HG02588 (cell line): ENCODE results near the gene SRCAP.

Experiments used
- ATAC-seq: cut with Tn5 transposase; IDR thresholded peaks from one replicate; pipeline ENCODE4 v1.9.1; 2021; ENCODE audit warnings: mild to moderate bottlenecking, moderate library complexity; ENCODE audit not compliant: unreplicated experiment

The SRCAP gene

DNA sequence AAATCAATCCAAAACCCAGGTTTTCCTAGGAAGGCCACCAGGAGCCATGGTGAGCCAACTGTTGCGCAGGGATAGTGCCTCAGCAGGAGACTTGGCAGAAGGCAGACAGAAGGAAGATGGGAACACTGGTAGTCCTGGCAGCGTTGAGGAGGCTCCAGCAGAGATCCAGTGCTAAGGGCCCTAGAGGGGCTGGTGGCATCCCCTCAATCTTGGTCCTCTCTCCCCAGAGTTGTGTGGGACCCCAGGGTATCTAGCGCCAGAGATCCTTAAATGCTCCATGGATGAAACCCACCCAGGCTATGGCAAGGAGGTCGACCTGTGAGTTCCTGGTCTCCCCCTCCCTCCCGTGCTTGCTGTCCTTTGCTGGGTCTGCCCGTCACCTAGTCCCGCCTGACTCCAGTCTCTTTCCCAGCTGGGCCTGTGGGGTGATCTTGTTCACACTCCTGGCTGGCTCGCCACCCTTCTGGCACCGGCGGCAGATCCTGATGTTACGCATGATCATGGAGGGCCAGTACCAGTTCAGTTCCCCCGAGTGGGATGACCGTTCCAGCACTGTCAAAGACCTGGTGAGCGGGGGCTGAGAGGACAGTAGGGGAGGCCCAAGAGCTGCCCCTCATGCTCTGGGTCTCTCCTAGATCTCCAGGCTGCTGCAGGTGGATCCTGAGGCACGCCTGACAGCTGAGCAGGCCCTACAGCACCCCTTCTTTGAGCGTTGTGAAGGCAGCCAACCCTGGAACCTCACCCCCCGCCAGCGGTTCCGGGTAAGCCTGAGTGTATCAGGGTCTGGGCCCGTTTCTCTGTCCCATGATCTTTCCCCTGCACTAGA lies 57.2 kb downstream of the SRCAP start:
- ATAC-seq, result no peak

GRCh38 chr16:30756781-30757100 lies 57.8 kb downstream of the SRCAP start:
- ATAC-seq, result no peak

DNA sequence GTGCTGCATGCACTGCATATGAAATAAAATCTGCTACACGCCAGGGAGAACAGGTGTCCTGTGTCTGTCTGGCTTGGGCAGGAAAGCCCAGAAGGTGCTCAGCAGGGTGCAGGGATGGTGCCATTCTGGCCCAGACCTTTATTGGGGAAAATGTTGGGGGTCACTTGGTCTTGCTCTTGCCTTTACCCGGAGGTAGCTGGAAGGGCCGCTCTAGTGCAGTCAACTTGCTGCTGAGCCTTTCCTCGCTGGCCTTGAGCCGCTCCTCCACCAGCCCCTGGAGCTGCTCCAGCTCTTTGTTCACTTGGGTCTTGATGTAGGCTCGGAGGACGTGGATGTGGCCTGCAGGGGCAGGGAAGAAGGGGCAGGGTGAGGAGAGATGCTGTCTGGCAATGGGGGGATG lies 58.3 kb downstream of the SRCAP start:
- ATAC-seq, result no peak

GRCh38 chr16:30758988-30759491 lies 60.1 kb downstream of the SRCAP start:
- no peak for ATAC-seq

DNA sequence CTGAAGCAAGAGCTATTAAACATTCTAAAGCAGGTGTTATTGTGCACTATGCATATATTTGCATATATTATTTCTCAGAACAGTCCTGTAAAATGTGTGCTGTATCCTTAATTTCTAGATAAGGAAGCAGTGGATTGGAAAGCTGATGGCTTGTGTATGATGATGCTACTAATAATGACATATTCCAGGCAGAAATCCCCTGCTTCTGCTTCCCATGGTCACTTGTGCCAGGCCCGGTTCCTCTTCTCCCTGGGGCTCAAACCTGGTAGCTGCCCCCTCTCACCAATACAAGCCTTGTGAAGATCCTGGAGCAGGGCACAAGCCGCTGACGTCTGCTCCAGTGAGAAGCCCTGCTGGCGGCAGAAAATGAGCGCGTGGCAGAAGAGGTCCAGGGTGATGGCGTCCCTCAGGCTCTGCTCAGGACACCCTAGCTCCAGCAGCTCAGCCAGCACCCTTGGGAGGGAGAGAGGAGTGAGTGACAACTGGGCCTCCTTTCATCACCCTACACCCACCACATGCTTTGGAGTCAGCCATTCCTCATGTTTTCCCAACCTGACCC lies 61.1 kb downstream of the SRCAP start:
- ATAC-seq, result no peak

- no peak for ATAC-seq
These were observed 61.8 kb downstream of the SRCAP start for GRCh38 chr16:30760577-30761426.

DNA sequence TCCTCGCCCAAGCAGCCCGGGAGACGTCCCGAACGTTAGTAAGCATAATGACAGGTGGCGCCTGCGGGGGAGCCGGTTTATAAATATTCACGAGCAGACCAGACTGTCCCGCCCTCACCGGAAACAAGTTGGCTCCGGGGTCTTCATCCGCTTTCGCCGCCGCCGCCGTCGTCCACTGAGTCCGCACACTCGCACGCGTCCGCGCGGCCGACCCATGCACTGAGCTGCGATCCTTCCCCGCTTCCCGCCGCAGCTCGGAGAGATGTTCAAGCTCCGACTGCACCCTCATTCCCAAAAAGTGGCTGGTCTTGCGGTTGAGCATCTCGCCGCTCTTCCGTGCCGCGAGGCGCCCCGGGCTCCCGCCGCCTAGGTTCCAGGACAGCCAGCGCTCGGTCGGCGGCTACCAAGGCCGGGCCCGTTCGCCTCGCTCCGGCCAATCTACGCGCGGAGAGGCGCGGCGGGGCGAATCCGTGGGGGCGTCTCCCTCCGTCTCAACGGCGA lies 62.5 kb downstream of the SRCAP start:
- peak; percentile 21 for ATAC-seq

DNA sequence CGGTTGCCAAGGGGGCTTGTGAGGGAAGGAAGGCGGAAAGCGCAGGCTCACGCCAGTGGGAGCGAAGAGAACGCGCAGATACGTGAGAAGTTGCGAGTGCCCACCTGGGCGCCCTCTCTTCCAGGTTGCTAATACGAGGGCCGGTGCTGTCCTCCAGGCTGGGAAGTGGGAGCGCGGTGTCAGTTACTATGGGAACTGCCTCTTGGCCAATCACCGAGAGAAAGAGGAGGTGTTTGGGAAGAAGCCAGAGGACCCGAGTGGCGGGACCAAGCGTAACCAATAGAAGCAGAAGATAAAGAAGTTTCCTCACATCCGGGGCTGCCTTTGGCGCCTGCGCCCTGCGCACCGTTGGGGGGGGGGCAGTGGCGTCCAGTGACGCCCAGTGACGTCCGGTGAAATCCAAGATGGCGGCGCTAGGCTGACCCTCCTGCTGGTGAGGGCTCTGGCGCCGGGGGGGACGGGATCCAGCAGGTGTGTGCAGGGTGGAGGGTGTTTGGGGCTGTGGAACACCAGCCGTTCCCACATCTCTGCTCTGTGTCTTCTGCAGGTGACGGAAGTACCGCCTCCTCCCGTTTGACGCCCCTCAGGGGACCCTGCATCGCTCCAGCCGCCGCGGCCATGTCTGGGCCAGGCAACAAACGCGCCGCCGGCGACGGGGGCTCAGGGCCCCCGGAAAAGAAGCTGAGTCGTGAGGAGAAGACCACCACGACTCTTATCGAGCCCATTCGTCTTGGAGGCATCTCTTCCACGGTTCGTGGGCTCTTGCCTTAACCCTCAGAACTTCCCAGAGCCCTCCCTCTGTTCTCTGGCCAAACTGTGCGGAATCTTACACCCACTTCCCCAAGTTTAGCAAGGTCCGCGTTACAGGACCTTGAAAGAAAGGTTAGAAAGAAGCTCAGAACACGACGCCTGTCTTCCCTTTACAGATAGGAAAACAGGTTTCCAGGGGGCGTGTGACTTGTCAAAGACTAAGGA lies 63.2 kb downstream of the SRCAP start, which contains the start of the genes CFAP119 and RNF40:
Gene CFAP119, minus strand, starts transcription at position 135 of the 975 bp plus-strand sequence. CDS start 314 bp downstream, outside the sequence.
Gene RNF40, plus strand, starts transcription at position 395 of the 975 bp plus-strand sequence. Its CDS starts 224 bp downstream, at position 619.
- peak; percentile 89 for ATAC-seq

GRCh38 chr16:30762991-30763725 lies 64.2 kb downstream of the SRCAP start:
- ATAC-seq, result no peak

GRCh38 chr16:30764086-30764485 lies 65.1 kb downstream of the SRCAP start:
- no peak for ATAC-seq

- ATAC-seq, result no peak
These were observed 66.0 kb downstream of the SRCAP start for GRCh38 chr16:30764816-30765465.

GRCh38 chr16:30766206-30766932 lies 67.4 kb downstream of the SRCAP start:
- no peak for ATAC-seq

DNA sequence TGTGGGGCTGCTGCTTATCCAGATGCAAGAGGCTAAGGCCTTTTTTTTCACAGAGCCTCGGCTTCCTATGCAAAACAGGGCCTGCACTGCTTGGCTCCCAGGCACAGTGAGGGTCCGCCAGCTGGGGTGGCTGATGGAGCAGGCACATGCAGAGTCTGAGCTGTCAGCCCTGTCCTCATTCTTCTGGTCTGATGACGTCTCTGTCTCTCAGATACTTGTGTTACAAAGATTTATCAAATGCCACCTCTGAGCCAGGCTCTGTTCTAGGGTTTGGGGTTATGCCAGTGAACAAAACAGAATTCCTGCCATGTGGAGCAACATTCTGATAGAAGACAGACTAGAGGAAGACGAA lies 67.9 kb downstream of the SRCAP start:
- no peak for ATAC-seq

DNA sequence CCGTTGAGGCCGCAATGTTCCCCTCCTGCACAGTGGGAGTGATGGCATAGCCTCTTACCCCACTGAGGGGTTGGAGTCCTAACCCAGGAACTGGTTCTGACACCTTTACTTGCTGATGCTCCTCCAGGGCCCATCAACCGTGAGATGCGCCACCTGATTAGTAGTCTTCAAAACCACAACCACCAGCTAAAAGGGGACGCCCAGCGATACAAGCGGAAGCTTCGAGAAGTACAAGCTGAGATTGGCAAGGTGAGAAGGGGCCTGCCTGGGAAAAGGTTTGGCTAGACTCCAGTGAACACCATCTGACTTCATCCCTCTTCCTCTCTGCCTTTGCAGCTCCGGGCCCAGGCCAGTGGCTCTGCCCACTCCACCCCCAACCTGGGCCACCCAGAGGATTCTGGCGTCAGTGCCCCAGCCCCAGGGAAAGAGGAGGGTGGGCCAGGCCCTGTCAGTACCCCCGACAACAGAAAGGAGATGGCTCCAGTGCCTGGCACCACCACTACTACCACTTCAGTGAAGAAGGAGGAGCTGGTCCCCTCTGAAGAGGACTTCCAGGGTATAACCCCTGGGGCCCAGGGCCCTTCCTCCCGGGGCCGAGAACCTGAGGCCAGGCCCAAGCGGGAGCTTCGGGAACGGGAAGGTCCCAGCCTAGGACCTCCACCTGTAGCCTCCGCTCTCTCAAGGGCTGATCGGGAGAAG lies 68.9 kb downstream of the SRCAP start:
- ATAC-seq, result no peak

GRCh38 chr16:30768583-30769181 lies 69.7 kb downstream of the SRCAP start:
- no peak for ATAC-seq

GRCh38 chr16:30769379-30770089 lies 70.6 kb downstream of the SRCAP start:
- no peak for ATAC-seq

GRCh38 chr16:30771726-30772125 lies 72.8 kb downstream of the SRCAP start:
- ATAC-seq, result no peak
